SHP77 treated with DMSO at 0.1 percent for 48 hours (cell line): ENCODE measurements around the gene CEACAM20.
"Not testable (repeated sequence)": the region's sequence is repeated elsewhere in the genome, so short reads cannot be mapped to it uniquely, and the experiment has no call there.

ENCODE experiments used
- DNase-seq: peaks from one replicate; lab custom pipeline; 2025; lab: John Stamatoyannopoulos, UW

The CEACAM20 gene

GRCh38 chr19:44529536-44529935 is at the start of gene CEACAM20:
TSS of gene CEACAM20 (minus strand) at chr19:44529675. CDS start at chr19:44529509, 166 bp downstream.
- no peak for DNase-seq

- no peak for DNase-seq
Measured at GRCh38 chr19:44577566-44577874, 48.0 kb upstream of the CEACAM20 start.

- peak; percentile 16 for DNase-seq
Measured at GRCh38 chr19:44576843-44577565, 47.5 kb upstream of the CEACAM20 start.

GRCh38 chr19:44575116-44575700 is 45.7 kb upstream of the CEACAM20 start:
- DNase-seq = no peak

GRCh38 chr19:44574186-44574950 is 44.9 kb upstream of the CEACAM20 start:
- DNase-seq = no peak

- DNase-seq = no peak
Measured at GRCh38 chr19:44573627-44574026, 44.2 kb upstream of the CEACAM20 start.

GRCh38 chr19:44573183-44573582 is 43.7 kb upstream of the CEACAM20 start:
- no peak for DNase-seq

- no peak for DNase-seq
Measured at GRCh38 chr19:44572581-44572900, 43.1 kb upstream of the CEACAM20 start.

GRCh38 chr19:44571830-44572580 is 42.5 kb upstream of the CEACAM20 start:
- no peak for DNase-seq

GRCh38 chr19:44570984-44571684 is 41.7 kb upstream of the CEACAM20 start:
- DNase-seq = peak; percentile 10

- no peak for DNase-seq
Measured at GRCh38 chr19:44570603-44570983, 41.1 kb upstream of the CEACAM20 start.

- DNase-seq = no peak
Measured at GRCh38 chr19:44567745-44568144, 38.3 kb upstream of the CEACAM20 start.

GRCh38 chr19:44566984-44567383 is 37.5 kb upstream of the CEACAM20 start:
- DNase-seq = no peak

- not testable (repeated sequence) for DNase-seq
Measured at GRCh38 chr19:44563086-44563655, 33.7 kb upstream of the CEACAM20 start.

- DNase-seq = no peak
Measured at GRCh38 chr19:44557933-44558332, 28.5 kb upstream of the CEACAM20 start.

- DNase-seq = no peak
Measured at GRCh38 chr19:44554641-44555246, 25.3 kb upstream of the CEACAM20 start.

- no peak for DNase-seq
Measured at GRCh38 chr19:44553478-44554171, 24.1 kb upstream of the CEACAM20 start.

GRCh38 chr19:44552324-44552723 is 22.8 kb upstream of the CEACAM20 start:
- no peak for DNase-seq

- DNase-seq = no peak
Measured at GRCh38 chr19:44551850-44552249, 22.4 kb upstream of the CEACAM20 start.

GRCh38 chr19:44550976-44551375 is 21.5 kb upstream of the CEACAM20 start:
- not testable (repeated sequence) for DNase-seq

GRCh38 chr19:44549507-44549906 is 20.0 kb upstream of the CEACAM20 start:
- no peak for DNase-seq
